GM12878 (cell line): ENCODE data around the gene AFF2. TPM values are rescaled to one million over a fixed set of nuclear protein-coding genes. Genes with fewer than 3 reads are reported as not detected.

Experiments
- ATAC-seq: fragments of 200-7000 bp; cut with Tn5 transposase; 3 replicates; pipeline ENCODE4 v1.9.1; 2020; ENCODE audit warnings: mild to moderate bottlenecking, moderate library complexity
- BruUV-seq: library from RNA; stranded (reverse); fragments of 400-500 nt; replicated peaks from 2 replicates; lab custom pipeline; 2021; lab: Mats Ljungman, UMichigan
- CTCF ChIA-PET: fragments of 300-600 bp; sonication (Branson Sonifier 250); formaldehyde crosslinking; extraction: SDS; loops from one replicate; lab custom pipeline; 2021; ENCODE audit warnings: inconsistent platforms; lab: Yijun Ruan, JAX
- POLR2A ChIA-PET: fragments of 350-600 bp; formaldehyde crosslinking; extraction: SDS; loops from one replicate; lab custom pipeline; 2021; ENCODE audit warnings: inconsistent platforms; lab: Charles Lee
- RAD21 ChIA-PET: fragments of 300-600 bp; sonication (Branson Sonifier 250); formaldehyde crosslinking; loops from one replicate; lab custom pipeline; 2023; ENCODE audit warnings: antibody characterized with exemption; ENCODE audit not compliant: unreplicated experiment; lab: Charles Lee
- SMC1A ChIA-PET: fragments of 300-600 bp; sonication (Branson Sonifier 250); formaldehyde crosslinking; loops from one replicate; lab custom pipeline; 2023; ENCODE audit not compliant: unreplicated experiment, uncharacterized antibody; lab: Charles Lee
- DNase-seq: peaks from one replicate; pipeline ENCODE4 v3.0.0-alpha.2; 2011; ENCODE audit warnings: low read depth, low spot score
- FAIRE-seq: peaks from 3 replicates; lab custom pipeline; 2011; peaks lifted over from hg19 to GRCh38; lab: Jason Lieb, UNC
- H2AFZ ChIP-seq: 2 replicates; pipeline ENCODE4 v1.6.0; 2011; ENCODE audit warnings: low read depth, low read length, control low read depth; ENCODE audit not compliant: control insufficient read depth
- H3K27ac ChIP-seq: 2 replicates; pipeline ENCODE4 v1.5.1; 2011; ENCODE audit warnings: control low read depth; ENCODE audit not compliant: control insufficient read depth, insufficient read depth
- H3K27me3 ChIP-seq, 2 experiments: replicated peaks in 1 of 2; 2 replicates each; pipeline versions ENCODE4 v1.6.0 to v1.6.1; 2011; ENCODE audit warnings: low read length in 1 of 2; ENCODE audit not compliant: control insufficient read depth in 2 of 2, insufficient read depth in 2 of 2
- H3K36me3 ChIP-seq, 2 experiments: 2 replicates each; pipeline ENCODE4 v1.5.1; 2011; ENCODE audit warnings: low read length in 1 of 2; ENCODE audit not compliant: control insufficient read depth in 2 of 2, insufficient read depth in 2 of 2
- H3K4me1 ChIP-seq: 2 replicates; pipeline ENCODE4 v1.6.1; 2011; ENCODE audit warnings: mild to moderate bottlenecking, low read length, moderate library complexity, mixed read lengths; ENCODE audit not compliant: control insufficient read depth, insufficient read depth
- H3K4me2 ChIP-seq: 2 replicates; pipeline ENCODE4 v1.6.0; 2011; ENCODE audit warnings: control low read depth; ENCODE audit not compliant: control insufficient read depth, insufficient read depth
- H3K4me3 ChIP-seq: fragments of 200-600 bp; sonication (generic); 2 replicates; pipeline ENCODE4 v1.5.1; 2016
- H3K79me2 ChIP-seq: 2 replicates; pipeline ENCODE4 v1.6.0; 2011; ENCODE audit warnings: low read length; ENCODE audit not compliant: control insufficient read depth, insufficient read depth
- H3K9ac ChIP-seq: 2 replicates; pipeline ENCODE4 v1.8.0; 2011; ENCODE audit warnings: low read length, control low read depth, mixed read lengths; ENCODE audit not compliant: control insufficient read depth, insufficient read depth
- H3K9me3 ChIP-seq: replicated peaks from 3 replicates; pipeline ENCODE4 v1.5.1; 2011; ENCODE audit warnings: mild to moderate bottlenecking, low read length; ENCODE audit not compliant: control insufficient read depth, insufficient read depth
- H4K20me1 ChIP-seq: 2 replicates; pipeline ENCODE4 v1.6.0; 2011; ENCODE audit not compliant: control insufficient read depth, insufficient read depth
- ATF2 ChIP-seq: IDR thresholded peaks from 2 replicates; pipeline ENCODE4 v1.6.1; 2012; ENCODE audit warnings: low read length, inconsistent platforms
- BMI1 ChIP-seq: fragments of 450-650 bp; IDR thresholded peaks from 2 replicates; pipeline ENCODE4 v1.6.1; 2016; ENCODE audit warnings: mild to moderate bottlenecking, moderate library complexity, borderline replicate concordance
- DPF2 ChIP-seq: fragments of 450-650 bp; IDR thresholded peaks from 2 replicates; pipeline ENCODE4 v1.6.1; 2017; ENCODE audit warnings: mild to moderate bottlenecking
- FOXK2 ChIP-seq: fragments of 450-650 bp; IDR thresholded peaks from 2 replicates; pipeline ENCODE4 v1.6.1; 2017; ENCODE audit warnings: mild to moderate bottlenecking, moderate library complexity
- HDGF ChIP-seq: fragments of 450-650 bp; IDR thresholded peaks from 2 replicates; pipeline ENCODE4 v1.6.1; 2016; ENCODE audit warnings: antibody characterized with exemption
- IKZF2 ChIP-seq, 2 experiments: fragments of 450-650 bp; IDR thresholded peaks; 2 replicates each; pipeline ENCODE4 v1.6.1; 2017; ENCODE audit warnings: mild to moderate bottlenecking in 2 of 2, moderate library complexity in 2 of 2
- IRF3 ChIP-seq: fragments of 450-650 bp; IDR thresholded peaks from 2 replicates; pipeline ENCODE4 v1.6.1; 2014; ENCODE audit warnings: mild to moderate bottlenecking
- JUNB ChIP-seq: IDR thresholded peaks from 2 replicates; pipeline ENCODE4 v1.6.1; 2016; ENCODE audit warnings: antibody characterized with exemption, mild to moderate bottlenecking
- MXI1 ChIP-seq: fragments of 150-350 bp; IDR thresholded peaks from 2 replicates; pipeline ENCODE4 v1.6.1; 2011; ENCODE audit warnings: low read depth, mild to moderate bottlenecking, inconsistent platforms, low read length, improper control_type of control experiment
- POU2F2 ChIP-seq: IDR thresholded peaks from 3 replicates; pipeline ENCODE4 v1.6.1; 2011; ENCODE audit warnings: low read depth, mild to moderate bottlenecking, low read length, borderline replicate concordance
- RCOR1 ChIP-seq: conservative IDR thresholded peaks from 2 replicates; pipeline ENCODE4 v1.6.1; 2012; ENCODE audit warnings: low read depth, low read length, improper control_type of control experiment
- SMARCA5 ChIP-seq: fragments of 450-650 bp; IDR thresholded peaks from 2 replicates; pipeline ENCODE4 v1.6.1; 2017; ENCODE audit warnings: mild to moderate bottlenecking
- SPI1 ChIP-seq: IDR thresholded peaks from 2 replicates; pipeline ENCODE4 v1.6.1; 2011; ENCODE audit warnings: low read depth, mild to moderate bottlenecking, low read length, moderate library complexity, borderline replicate concordance; ENCODE audit not compliant: insufficient read depth
- SREBF2 ChIP-seq: IDR thresholded peaks from 2 replicates; pipeline ENCODE4 v1.6.1; 2012; ENCODE audit warnings: mild to moderate bottlenecking, low read length
- ZNF207 ChIP-seq: fragments of 450-650 bp; IDR thresholded peaks from 2 replicates; pipeline ENCODE4 v1.6.1; 2014; ENCODE audit warnings: antibody characterized with exemption, mild to moderate bottlenecking, borderline replicate concordance
- WGBS: methylation state at CpG from one replicate; pipeline ENCODE4 v1.1.6; 2016; ENCODE audit warnings: low lambda C conversion rate; ENCODE audit not compliant: insufficient replicate concordance, insufficient coverage; ENCODE audit errors: missing lambda C conversion rate; 5-methylcytosine and 5-hydroxymethylcytosine counted together
- in situ Hi-C: fragments of 300-500 bp; cut with MboI; formaldehyde crosslinking; loops from 9 replicates; pipeline ENCODE4 v1.14.3; 2018; ENCODE audit warnings: mixed read lengths
- intact Hi-C: fragments of 100-400 bp; cut with micrococcal nuclease; formaldehyde crosslinking; loops from one replicate; pipeline ENCODE4 v1.14.2; 2022; ENCODE audit not compliant: unreplicated experiment
- polyA plus RNA-seq, 11 experiments: library from polyadenylated mRNA; depleted of rRNA in 4 of 11; unstranded in 6 of 11; stranded (reverse) in 5 of 11; fragments of >200 nt; fragmentation: Nextera tagmentation in 4 of 11; fragmentation: Illumina TruSeq in 1 of 11; extraction: Ambion mirVana in 4 of 11; extraction: Trizol in 1 of 11; gene quantifications; 1 replicate in 1 of 11; 2 replicates in 10 of 11; pipeline versions ENCODE4 v1.2.1 to v1.2.3, GENCODE V29; 2011 to 2016; ENCODE audit warnings: inconsistent platforms in 2 of 11, missing spikeins in 2 of 11, low read depth in 1 of 11
- total RNA-seq, 4 experiments: library from RNA; depleted of rRNA in 3 of 4; stranded (reverse); fragments of >200 nt in 3 of 4; fragmentation: Illumina TruSeq in 1 of 4; extraction: Trizol in 1 of 4; gene quantifications; 2 replicates each; pipeline versions ENCODE4 v1.2.1 to v1.2.3, GENCODE V29; 2013 to 2021

The AFF2 gene
- total and polyA plus RNA-seq, 10 of the 15 experiments (the other 5 are each of a cell fraction or from before 2014, with no cell fraction given), result under 0.01 to 0.03 TPM; not detected in 8

GRCh38 chrX:148474030-148474429 is 26.4 kb upstream of the AFF2 start:
- no TSS peak for BruUV-seq
- Histone ChIP-seq H3K4me3 (no peak overlapping the region), H3K27ac (no peak overlapping the region), H4K20me1 (no peaks in the 10 kb centered on the region), H3K27me3 (no peaks in the 10 kb centered on the region), H2AFZ (no peak overlapping the region), H3K9ac (no peak overlapping the region), H3K4me1 (no peaks in the 10 kb centered on the region), H3K36me3 (no peaks in the 10 kb centered on the region), H3K9me3 (no peaks in the 10 kb centered on the region), H3K4me2 (no peak overlapping the region), H3K79me2 (no peaks in the 10 kb centered on the region)
- in situ Hi-C loops (no loop called here), intact Hi-C loops (no loop called here)
- SMC1A ChIA-PET, result no interaction called here
- CTCF ChIA-PET, result no interaction called here
- RAD21 ChIA-PET, result no interaction called here
- TF ChIP-seq FOXK2 (no peak), RCOR1 (no peak)
- DNase-seq (no peak), ATAC-seq (no peak), FAIRE-seq (no peak)
- 21% methylated on average over 4 of the region's 4 CpGs for WGBS
- POLR2A ChIA-PET, result no interaction called here

GRCh38 chrX:148492057-148492456 is 8.4 kb upstream of the AFF2 start:
- TF ChIP-seq SMARCA5 (no peak), SPI1 (no peak), POU2F2 (no peak), SREBF2 (no peak), BMI1 (no peak), IKZF2 (IDR thresholded peaks at IDR 0.05) (no peak), MXI1 (no peak), JUNB (no peak), ATF2 (no peak), DPF2 (no peak), HDGF (no peak), IRF3 (no peak), ZNF207 (no peak)
- no TSS peak for BruUV-seq
- Histone ChIP-seq H3K27ac (no peak overlapping the region), H3K9me3 (no peaks in the 10 kb centered on the region), H3K27me3 (no peaks in the 10 kb centered on the region), H4K20me1 (no peaks in the 10 kb centered on the region), H3K9ac (no peak overlapping the region), H3K4me2 (no peak overlapping the region), H3K4me3 (no peak overlapping the region), H3K4me1 (no peaks in the 10 kb centered on the region), H2AFZ (no peak overlapping the region), H3K79me2 (no peaks in the 10 kb centered on the region), H3K36me3 (no peaks in the 10 kb centered on the region)
- in situ Hi-C loops (no loop called here), intact Hi-C loops (no loop called here)
- ATAC-seq (no peak), FAIRE-seq (no peak), DNase-seq (no peak)
- RAD21 ChIA-PET, result no interaction called here
- 27% methylated on average over 2 of the region's 2 CpGs for WGBS
- CTCF ChIA-PET, result no interaction called here
- SMC1A ChIA-PET, result no interaction called here
- POLR2A ChIA-PET, result no interaction called here
